GM23338 (cell line): ENCODE results near the gene INPPL1.

Experiments
- EZH2phosphoT487 ChIP-seq: fragments of 200-600 bp; sonication (generic); IDR thresholded peaks from one replicate; pipeline ENCODE4 v1.8.1; 2018; ENCODE audit warnings: antibody characterized with exemption; ENCODE audit not compliant: unreplicated experiment
- TF ChIP-seq, protein P1 (sequence below), 2 experiments: fragments of 200-600 bp in 1 of 2; sonication (generic) in 1 of 2; conservative IDR thresholded peaks; 2 replicates each; pipeline versions ENCODE4 v1.5.1 to v1.6.1; 2016 to 2017; ENCODE audit warnings: antibody characterized with exemption in 2 of 2, low read depth in 2 of 2, mild to moderate bottlenecking in 2 of 2, moderate library complexity in 1 of 2
- TF ChIP-seq, protein P2 (sequence below): IDR thresholded peaks from one replicate; pipeline ENCODE4 v1.6.1; 2018; ENCODE audit warnings: antibody characterized with exemption; ENCODE audit not compliant: unreplicated experiment

DNA sequence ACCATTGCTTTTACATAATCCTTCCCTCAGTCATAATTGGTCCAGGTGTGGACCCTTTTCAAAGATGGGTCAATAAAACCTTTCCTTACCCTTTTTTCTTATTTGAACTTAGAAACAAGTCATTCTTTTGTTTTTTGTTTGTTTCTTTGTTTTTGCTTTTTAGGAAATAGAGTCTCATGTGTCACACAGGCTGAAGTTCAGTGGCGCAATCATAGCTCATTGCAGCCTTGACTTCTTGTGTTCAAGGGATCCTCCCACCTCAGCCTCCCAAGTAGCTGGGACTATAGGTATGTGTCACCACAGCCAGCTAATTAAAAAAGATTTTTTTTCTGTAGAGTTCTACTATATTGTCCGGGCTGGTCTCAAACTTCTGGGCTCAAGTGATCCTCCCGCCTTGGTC is 28.8 kb downstream of the INPPL1 start:
- TF ChIP-seq, protein P1, sequence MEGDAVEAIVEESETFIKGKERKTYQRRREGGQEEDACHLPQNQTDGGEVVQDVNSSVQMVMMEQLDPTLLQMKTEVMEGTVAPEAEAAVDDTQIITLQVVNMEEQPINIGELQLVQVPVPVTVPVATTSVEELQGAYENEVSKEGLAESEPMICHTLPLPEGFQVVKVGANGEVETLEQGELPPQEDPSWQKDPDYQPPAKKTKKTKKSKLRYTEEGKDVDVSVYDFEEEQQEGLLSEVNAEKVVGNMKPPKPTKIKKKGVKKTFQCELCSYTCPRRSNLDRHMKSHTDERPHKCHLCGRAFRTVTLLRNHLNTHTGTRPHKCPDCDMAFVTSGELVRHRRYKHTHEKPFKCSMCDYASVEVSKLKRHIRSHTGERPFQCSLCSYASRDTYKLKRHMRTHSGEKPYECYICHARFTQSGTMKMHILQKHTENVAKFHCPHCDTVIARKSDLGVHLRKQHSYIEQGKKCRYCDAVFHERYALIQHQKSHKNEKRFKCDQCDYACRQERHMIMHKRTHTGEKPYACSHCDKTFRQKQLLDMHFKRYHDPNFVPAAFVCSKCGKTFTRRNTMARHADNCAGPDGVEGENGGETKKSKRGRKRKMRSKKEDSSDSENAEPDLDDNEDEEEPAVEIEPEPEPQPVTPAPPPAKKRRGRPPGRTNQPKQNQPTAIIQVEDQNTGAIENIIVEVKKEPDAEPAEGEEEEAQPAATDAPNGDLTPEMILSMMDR (conservative IDR thresholded peaks at IDR 0.05; ENCODE audit: low read depth in 2 of 2) = no peak
- TF ChIP-seq, protein P2, sequence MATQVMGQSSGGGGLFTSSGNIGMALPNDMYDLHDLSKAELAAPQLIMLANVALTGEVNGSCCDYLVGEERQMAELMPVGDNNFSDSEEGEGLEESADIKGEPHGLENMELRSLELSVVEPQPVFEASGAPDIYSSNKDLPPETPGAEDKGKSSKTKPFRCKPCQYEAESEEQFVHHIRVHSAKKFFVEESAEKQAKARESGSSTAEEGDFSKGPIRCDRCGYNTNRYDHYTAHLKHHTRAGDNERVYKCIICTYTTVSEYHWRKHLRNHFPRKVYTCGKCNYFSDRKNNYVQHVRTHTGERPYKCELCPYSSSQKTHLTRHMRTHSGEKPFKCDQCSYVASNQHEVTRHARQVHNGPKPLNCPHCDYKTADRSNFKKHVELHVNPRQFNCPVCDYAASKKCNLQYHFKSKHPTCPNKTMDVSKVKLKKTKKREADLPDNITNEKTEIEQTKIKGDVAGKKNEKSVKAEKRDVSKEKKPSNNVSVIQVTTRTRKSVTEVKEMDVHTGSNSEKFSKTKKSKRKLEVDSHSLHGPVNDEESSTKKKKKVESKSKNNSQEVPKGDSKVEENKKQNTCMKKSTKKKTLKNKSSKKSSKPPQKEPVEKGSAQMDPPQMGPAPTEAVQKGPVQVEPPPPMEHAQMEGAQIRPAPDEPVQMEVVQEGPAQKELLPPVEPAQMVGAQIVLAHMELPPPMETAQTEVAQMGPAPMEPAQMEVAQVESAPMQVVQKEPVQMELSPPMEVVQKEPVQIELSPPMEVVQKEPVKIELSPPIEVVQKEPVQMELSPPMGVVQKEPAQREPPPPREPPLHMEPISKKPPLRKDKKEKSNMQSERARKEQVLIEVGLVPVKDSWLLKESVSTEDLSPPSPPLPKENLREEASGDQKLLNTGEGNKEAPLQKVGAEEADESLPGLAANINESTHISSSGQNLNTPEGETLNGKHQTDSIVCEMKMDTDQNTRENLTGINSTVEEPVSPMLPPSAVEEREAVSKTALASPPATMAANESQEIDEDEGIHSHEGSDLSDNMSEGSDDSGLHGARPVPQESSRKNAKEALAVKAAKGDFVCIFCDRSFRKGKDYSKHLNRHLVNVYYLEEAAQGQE = no peak
- no peak for TF ChIP-seq EZH2phosphoT487
